GM19372 (cell line): ENCODE results near the gene CDKN2B-AS1.

Experiments
- ATAC-seq: cut with Tn5 transposase; IDR thresholded peaks from one replicate; pipeline ENCODE4 v1.9.1; 2021; ENCODE audit warnings: mild to moderate bottlenecking, low read depth, moderate library complexity; ENCODE audit not compliant: unreplicated experiment

The CDKN2B-AS1 gene

DNA sequence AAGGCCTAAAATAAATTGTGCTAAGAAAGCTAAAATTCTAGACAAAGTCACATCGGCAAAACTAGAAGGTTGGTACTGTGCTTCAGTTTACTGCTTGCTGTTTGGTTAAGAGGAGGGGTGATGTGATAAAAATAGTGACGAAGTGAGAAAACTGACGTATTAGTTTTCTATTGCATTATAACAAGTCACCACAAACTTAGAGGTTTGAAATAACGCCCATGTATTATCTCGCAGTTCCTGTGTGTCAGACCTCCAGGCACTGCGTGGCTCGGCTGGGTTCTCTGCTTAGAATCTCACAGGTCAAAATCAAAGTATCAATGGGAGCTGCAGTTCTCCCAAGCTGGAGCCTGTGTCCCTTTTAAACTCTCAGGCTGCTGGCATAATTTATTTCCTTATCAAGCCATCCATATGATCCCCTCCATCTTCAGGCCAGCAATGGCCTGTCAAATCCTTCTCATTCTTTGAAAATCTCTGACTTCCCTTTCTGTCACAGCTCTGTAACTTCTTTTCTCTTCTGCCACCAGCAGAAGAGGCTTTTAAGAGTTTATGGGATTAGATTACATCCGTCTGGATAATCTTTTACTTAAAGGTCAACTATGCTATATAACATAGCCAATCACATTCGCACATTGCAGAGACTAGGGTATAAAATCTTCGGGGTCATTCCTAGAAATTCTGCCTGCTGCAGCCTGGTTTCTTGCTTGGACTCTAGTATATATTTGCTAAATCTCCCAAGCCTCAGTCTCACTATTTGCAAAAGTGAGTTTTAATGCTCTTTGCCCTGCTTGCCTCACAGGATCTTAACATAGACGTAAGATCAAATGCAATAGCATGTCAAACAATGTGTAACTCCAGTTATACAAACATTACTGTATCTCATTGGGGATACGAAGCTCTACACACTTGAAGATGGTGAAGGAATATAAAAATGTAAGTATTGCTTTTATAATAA lies 118.6 kb downstream of the CDKN2B-AS1 start:
- no peak for ATAC-seq

DNA sequence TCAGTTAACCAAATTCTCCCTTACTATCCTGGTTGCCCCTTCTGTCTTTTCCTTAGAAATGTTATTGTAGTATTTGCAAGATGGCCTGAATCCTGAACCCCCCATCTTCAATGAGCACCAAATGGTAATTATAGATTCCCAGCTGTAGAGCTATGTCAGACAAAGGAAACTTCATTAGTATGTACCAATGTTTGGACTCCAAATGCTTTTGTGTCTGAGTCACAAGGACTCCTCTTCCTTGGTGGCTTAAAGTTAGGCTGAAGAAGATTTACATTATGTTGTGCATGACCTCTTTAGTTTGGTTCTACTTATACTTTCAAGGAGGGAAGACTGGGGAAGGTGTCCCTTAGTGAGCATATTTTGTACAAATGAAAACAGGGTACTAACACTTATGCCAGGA lies 120.4 kb downstream of the CDKN2B-AS1 start:
- no peak for ATAC-seq

DNA sequence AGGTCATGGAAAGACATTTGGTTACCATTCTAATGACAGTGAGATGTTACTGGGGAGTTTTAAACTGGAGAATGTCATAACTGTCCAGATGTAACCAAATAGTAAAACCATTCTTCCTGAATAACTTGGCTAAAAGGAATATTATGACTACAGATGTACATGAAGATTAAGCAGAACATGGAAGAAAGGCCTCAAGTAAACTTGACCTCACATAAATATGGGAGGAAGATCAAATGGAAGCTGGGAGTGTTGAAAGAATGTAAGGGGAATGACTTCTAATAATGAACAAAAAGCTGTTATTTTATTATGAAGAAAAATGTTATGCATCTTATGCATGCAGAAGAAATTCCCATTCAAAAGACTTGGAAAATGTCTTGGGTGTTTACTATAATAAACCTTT lies 122.2 kb downstream of the CDKN2B-AS1 start:
- no peak for ATAC-seq

DNA sequence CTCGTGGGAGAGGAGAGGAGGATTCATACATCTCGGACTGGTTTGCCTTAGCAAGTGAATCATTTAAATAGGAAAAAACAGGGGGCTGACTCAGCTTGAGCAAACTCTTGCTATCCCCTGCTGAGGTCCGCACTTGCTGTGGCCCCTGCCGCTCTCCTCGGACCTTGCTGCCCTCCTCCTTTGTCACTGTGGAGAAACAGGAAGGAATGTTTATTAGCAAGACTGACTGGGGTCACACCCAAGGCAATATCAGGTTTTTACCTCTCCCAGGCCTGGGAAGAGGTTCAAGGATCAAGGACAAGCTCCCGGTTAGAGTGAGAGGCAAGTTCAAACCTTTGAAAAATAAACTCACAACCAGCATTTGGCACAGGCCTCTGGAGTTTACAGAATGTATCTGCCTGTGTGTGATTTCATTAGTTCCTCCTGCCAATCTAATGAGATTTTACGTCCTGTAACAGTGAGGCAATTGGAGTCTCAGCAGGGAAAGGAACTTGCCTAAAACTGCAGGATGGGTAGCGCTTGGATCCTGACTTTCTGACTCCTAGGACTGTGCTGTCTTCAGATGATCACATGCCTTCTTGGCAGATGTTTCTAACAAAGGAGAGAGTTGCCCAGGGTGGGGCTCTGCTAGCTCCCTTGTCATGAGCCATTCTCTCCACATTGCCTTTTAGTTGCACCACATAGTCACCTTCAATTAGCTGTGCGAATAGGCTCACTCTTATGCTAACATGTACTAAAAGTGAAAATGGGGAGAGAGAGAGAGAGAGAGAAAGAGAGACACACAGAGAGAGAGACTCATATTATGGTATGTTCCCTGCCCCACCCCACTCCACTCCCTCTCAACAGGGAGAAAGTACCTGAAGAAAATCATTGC lies 123.2 kb downstream of the CDKN2B-AS1 start:
- ATAC-seq = no peak

GRCh38 chr9:22118810-22119521 lies 124.4 kb downstream of the CDKN2B-AS1 start:
- ATAC-seq = no peak

DNA sequence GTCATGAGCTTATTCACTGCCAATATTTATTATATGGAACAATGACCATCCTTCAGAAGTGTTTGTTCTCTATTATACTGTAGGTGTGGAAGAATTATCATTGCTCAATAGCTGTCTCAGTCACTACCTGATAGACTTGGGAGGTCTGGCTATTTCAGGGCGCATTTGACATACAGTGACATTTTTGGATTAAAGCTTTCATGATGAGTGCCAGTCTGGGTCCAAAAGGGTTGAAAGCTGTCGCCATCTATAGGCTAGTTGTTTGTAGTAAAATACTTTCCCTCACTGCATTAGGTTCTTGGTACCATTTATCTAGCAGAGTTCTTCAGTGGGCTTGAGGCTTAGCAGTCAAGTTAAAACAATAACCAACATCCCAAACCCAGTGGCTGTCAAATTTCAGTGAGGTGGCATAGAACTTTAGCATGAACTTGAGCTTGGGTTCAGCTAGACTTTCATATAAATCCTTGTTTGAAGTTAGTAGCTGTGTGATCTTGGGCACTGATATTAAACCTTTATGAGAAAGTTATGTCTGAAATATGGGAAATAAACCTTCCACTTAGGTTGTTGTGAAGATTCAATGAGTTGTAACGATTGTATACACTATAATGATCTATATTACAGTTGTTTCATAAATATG lies 125.0 kb downstream of the CDKN2B-AS1 start:
- no peak for ATAC-seq

DNA sequence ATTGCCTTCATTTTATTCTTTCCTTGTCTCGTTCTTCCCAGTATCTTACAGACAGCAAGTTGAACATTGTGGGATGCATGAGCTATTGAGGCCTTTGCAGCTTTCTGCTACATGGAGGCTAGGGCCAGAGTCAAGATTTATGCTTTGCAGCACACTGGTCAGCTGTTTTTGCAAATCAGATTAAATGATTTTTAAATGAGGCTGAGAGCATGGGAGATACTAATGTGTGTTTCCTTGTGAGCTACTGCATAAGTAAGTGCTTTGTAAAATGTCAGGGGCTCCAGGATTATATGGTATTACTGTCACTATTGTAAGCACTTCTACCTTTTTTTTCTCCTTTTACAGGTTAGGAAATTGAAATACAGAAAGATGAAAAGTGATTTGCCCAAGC lies 125.6 kb downstream of the CDKN2B-AS1 start:
- no peak for ATAC-seq

GRCh38 chr9:22120595-22120994 lies 126.0 kb downstream of the CDKN2B-AS1 start:
- no peak for ATAC-seq

GRCh38 chr9:22124263-22125011 lies 129.8 kb downstream of the CDKN2B-AS1 start:
- no peak for ATAC-seq

DNA sequence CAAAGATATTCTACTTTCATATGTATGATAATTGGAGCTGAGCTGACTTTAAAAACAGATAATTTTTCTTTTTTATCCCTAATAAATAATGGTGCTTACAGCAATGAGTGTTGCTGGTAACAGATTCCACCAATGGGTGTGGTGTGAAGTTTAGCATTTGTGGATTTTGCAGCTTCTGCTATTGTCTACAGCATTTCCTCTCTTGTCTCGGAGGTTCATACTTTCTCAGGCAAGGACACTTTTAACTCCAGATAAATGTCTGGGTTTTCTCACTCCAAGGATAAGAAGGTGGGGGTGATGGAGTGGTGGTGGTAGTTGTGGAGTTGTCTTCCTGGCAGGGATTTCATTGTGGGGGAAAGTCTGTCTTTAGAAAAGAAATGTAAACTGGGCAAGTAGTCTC lies 134.5 kb downstream of the CDKN2B-AS1 start:
- no peak for ATAC-seq

DNA sequence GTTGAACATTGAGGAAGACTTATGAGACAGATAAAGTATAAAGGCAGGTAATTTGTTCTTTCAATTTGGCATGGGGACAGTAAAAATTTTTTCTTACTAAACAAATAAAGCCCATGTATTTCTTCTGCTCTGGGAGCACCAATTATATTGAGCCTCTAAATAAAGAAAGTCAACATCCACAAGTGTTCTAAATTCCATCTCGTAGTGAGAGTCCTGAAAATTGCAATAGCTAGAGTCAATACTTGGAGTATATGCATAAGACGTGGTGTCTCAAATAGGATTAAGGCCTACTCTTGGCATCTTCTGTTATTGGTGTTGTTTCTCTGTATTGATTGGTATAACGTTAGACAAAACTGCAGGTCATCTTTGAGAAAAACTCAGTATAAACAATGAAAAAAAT lies 135.0 kb downstream of the CDKN2B-AS1 start:
- ATAC-seq = no peak

DNA sequence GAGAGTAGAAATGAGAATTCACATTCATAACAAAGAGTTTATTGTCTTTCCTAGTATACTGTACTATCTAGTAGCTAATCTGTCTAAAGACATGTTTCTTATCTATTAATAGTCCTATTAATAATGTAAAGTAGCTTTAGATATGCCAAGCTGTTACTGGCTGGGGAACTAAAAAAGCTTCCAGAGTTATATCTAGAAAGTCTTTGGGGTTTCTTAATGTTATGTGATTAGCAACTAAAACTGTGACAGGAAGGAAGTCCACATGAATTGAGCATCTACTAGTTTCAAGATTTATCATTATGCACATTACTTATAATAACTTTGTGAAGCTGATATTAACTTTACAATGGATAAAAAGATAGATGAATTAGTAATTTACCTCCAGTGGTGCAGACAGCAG lies 137.2 kb downstream of the CDKN2B-AS1 start:
- no peak for ATAC-seq

GRCh38 chr9:22134390-22134789 lies 139.8 kb downstream of the CDKN2B-AS1 start:
- ATAC-seq = no peak

- no peak for ATAC-seq
These were observed 142.0 kb downstream of the CDKN2B-AS1 start for GRCh38 chr9:22136461-22137096.

- ATAC-seq = no peak
These were observed 144.5 kb downstream of the CDKN2B-AS1 start for GRCh38 chr9:22138956-22139660.

DNA sequence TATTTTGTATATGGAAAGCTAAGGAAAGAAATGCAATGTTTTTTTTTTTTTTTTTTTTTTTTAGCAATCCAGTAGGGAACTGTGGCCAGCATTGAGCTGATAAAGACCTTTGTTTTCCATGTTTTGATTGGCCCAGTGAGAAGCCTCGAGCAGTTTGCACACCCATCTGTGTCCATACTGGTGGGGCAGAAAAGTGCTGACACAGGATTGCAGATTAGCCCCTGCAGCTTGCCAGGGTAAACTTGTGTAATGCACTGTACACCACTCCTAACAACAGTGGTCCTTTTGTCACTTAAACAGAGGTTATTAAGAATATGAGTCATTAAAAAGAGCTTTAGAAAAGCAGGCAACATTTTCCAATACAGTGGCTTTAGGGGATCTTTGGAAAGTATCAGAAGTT lies 147.3 kb downstream of the CDKN2B-AS1 start:
- no peak for ATAC-seq

GRCh38 chr9:22142671-22143070 lies 148.1 kb downstream of the CDKN2B-AS1 start:
- no peak for ATAC-seq

DNA sequence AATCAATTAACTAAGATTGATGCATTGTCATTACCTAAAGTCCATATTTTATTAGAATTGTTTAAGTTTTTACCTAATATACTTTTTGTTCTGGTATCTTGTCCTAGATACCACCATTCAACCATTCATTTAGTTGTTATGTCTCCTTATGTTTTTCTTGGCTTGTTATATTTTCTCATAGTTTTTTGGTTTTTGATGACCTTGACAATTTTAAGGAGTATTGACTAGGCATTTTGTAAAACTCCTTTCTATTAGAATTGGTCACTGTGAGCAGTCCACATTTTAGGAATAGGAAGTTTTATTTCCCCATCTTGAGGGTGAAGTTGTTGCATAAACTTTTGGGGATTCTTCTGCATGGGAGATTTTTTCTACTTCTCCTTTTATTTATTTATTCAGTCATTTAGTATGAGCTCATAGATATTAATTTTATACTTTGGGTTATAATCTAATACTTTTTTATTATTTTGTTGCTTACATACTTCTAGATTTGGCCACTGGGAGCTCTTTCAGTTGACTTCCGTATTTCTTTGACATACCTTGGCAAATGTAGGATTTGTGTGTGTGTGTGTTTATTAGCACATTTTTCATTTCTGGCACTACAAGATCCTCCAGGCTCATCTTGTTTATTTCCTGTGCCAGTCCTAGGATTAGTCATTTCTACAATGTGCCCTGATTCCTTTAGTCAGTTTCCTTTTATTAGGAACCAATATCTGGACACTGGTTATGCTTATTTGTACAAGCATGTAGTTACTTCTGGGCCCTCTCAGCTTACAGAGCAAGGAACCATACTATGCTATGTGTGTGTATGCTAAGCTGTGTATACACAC lies 149.4 kb downstream of the CDKN2B-AS1 start:
- no peak for ATAC-seq
